ENCODE results near the gene ARHGEF11. TPM values are rescaled to one million over a fixed set of nuclear protein-coding genes. Genes with fewer than 3 reads are reported as not detected.

Gene ARHGEF11
- total and polyA plus RNA-seq, 4 donors = 14.2 to 44.1 (median 31.9) TPM

DNA sequence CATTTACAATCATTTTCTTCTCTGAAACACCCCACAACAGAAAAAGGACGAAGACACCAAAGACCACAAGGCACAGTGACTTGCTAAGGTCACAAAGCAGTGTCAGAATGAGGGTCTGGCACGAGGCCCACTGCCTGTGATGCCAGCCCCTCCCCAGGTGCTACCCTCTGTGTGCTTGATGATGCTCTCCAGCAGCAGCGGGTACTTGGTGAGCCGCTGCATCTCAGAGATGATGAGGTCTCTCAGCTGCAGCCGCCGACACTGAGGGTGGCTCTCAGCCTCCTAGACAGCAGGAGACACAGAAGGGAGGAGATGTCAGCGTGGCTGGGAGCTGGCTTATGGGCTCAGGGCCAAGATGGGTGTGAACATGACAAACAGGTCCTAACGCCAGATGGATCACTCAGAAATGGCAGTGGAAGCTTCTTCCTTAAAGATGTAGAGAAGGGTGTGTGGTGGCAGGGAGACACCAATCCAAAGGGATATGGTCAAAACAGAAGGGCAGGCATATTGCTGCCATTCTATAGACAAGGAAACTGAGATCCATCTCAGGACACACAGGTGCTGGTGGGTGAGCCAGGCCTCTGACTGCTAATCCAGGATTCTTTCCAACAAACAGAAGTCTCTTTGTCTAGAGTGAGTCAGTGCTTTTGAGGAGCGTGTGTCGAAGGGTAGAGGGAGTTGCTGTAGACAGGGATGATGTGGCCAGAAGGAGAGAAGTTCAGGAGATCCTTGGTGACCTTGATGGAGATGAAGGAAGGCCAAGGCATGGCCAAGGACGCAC lies 99.5 kb downstream of the ARHGEF11 start:
- Histone ChIP-seq H3K9ac (ENCODE audit: insufficient read depth in 1 of 2, low read length in 2 of 2) (no peak overlapping the region), H3K9me3 (ENCODE audit: control insufficient read depth in 4 of 4, insufficient read depth in 3 of 4, low read length in 3 of 4) (no peaks in the 10 kb centered on the region), H3K27me3 (ENCODE audit: control insufficient read depth in 3 of 3, insufficient read depth in 3 of 3, low read length in 2 of 3) (no peaks in the 10 kb centered on the region), H3K4me3 (no peak overlapping the region), H3K36me3 (ENCODE audit: control insufficient read depth in 4 of 4, insufficient read depth in 4 of 4, low read length in 4 of 4) (peaks cover 34 to 71% (median 53%) of the 10 kb centered on the region in 4 donors), H3K4me1 (ENCODE audit: control insufficient read depth in 5 of 5, insufficient read depth in 5 of 5, low read length in 5 of 5) (no peaks in the 10 kb centered on the region), H3K27ac (ENCODE audit: low read depth in 1 of 2, low read length in 1 of 2) (no peak overlapping the region)
- TF ChIP-seq, protein P1, sequence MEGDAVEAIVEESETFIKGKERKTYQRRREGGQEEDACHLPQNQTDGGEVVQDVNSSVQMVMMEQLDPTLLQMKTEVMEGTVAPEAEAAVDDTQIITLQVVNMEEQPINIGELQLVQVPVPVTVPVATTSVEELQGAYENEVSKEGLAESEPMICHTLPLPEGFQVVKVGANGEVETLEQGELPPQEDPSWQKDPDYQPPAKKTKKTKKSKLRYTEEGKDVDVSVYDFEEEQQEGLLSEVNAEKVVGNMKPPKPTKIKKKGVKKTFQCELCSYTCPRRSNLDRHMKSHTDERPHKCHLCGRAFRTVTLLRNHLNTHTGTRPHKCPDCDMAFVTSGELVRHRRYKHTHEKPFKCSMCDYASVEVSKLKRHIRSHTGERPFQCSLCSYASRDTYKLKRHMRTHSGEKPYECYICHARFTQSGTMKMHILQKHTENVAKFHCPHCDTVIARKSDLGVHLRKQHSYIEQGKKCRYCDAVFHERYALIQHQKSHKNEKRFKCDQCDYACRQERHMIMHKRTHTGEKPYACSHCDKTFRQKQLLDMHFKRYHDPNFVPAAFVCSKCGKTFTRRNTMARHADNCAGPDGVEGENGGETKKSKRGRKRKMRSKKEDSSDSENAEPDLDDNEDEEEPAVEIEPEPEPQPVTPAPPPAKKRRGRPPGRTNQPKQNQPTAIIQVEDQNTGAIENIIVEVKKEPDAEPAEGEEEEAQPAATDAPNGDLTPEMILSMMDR (IDR thresholded peaks at IDR 0.05; ENCODE audit: control extremely low read depth, extremely low read depth) = no peak
- no peak for ATAC-seq (ENCODE audit: insufficient read depth, low FRiP score)
- 86 to 88% methylated on average over 11 of the region's 11 CpGs for WGBS, 2 donors
- no peak for DNase-seq

DNA sequence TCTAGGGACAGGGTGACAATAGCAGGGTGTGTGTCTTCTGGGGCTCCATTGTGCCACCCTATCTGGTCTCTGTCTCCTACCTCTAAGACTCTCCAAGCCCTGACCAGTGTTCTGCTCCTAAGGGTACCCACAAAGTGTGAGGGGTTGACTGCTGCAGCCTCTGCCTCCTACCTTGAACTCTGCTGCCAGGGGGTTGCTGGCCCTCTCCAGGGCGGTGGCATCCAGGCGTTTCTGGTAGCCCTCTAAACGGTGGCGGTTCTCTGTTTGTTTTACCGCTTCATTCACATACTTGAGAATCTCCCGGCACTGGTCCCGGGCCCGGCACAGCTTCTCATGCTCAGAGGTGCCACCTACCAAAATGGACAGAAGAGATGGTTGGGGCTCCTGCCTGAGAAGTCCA lies 100.7 kb downstream of the ARHGEF11 start:
- Histone ChIP-seq H3K27me3 (ENCODE audit: control insufficient read depth in 3 of 3, insufficient read depth in 3 of 3, low read length in 2 of 3) (no peaks in the 10 kb centered on the region), H3K4me1 (ENCODE audit: control insufficient read depth in 5 of 5, insufficient read depth in 5 of 5, low read length in 5 of 5) (no peaks in the 10 kb centered on the region), H3K9me3 (ENCODE audit: control insufficient read depth in 4 of 4, insufficient read depth in 3 of 4, low read length in 3 of 4) (no peaks in the 10 kb centered on the region), H3K4me3 (no peak overlapping the region), H3K9ac (ENCODE audit: insufficient read depth in 1 of 2, low read length in 2 of 2) (no peak overlapping the region), H3K36me3 (ENCODE audit: control insufficient read depth in 4 of 4, insufficient read depth in 4 of 4, low read length in 4 of 4) (peaks cover 28 to 71% (median 48%) of the 10 kb centered on the region in 4 donors), H3K27ac (ENCODE audit: low read depth in 1 of 2, low read length in 1 of 2) (no peak overlapping the region)
- no peak for DNase-seq
- no peak for ATAC-seq (ENCODE audit: insufficient read depth, low FRiP score)
- TF ChIP-seq, protein P1 (IDR thresholded peaks at IDR 0.05; ENCODE audit: control extremely low read depth, extremely low read depth) = no peak
- WGBS, 2 donors = 94 to 97% methylated on average over 8 of the region's 8 CpGs

DNA sequence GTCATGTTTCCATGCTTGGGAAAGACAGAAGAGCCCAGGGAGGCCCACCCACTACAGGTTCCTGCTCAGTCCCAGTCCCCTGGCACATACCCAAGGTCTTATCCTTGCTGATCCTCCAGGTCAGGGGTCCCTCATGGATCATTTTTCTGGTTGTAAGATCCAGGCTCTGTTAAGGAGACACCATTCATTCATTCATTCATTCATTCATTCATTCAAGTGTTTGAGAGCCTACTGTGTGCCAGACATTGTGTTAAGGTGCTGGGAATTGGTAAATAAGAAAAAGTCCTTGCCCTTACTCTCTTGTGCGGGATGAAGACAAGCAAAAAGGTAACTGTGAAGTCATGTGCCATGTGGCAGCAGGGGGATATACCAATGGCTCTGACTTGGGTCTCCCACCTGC lies 101.3 kb downstream of the ARHGEF11 start:
- H3K9ac ChIP-seq (ENCODE audit: insufficient read depth in 1 of 2, low read length in 2 of 2) = no peak overlapping the region
- TF ChIP-seq, protein P1 (IDR thresholded peaks at IDR 0.05; ENCODE audit: control extremely low read depth, extremely low read depth) = no peak
- no peak for ATAC-seq (ENCODE audit: insufficient read depth, low FRiP score)
- no peaks in the 10 kb centered on the region for H3K4me1 ChIP-seq (ENCODE audit: control insufficient read depth in 5 of 5, insufficient read depth in 5 of 5, low read length in 5 of 5)
- WGBS, 2 donors = 97 to 98% methylated on average over 1 of the region's 1 CpG
- H3K27me3 ChIP-seq (ENCODE audit: control insufficient read depth in 3 of 3, insufficient read depth in 3 of 3, low read length in 2 of 3) = no peaks in the 10 kb centered on the region
- no peaks in the 10 kb centered on the region for H3K9me3 ChIP-seq (ENCODE audit: control insufficient read depth in 4 of 4, insufficient read depth in 3 of 4, low read length in 3 of 4)
- DNase-seq = no peak
- no peak overlapping the region for H3K4me3 ChIP-seq
- H3K36me3 ChIP-seq (ENCODE audit: control insufficient read depth in 4 of 4, insufficient read depth in 4 of 4, low read length in 4 of 4) = peaks cover 32 to 76% (median 47%) of the 10 kb centered on the region in 4 donors
- no peak overlapping the region for H3K27ac ChIP-seq (ENCODE audit: low read depth in 1 of 2, low read length in 1 of 2)

Data from lung (tissue), 12 donors.